ENCODE measurements around the gene KCTD2. TPM values are rescaled to one million over a fixed set of nuclear protein-coding genes. Genes with fewer than 3 reads are reported as not detected.

The KCTD2 gene
- total and polyA plus RNA-seq, 2 of the 13 experiments (the other 11 are each of a cell fraction or from before 2014, with no cell fraction given) = 28.3 to 32.6 TPM

DNA sequence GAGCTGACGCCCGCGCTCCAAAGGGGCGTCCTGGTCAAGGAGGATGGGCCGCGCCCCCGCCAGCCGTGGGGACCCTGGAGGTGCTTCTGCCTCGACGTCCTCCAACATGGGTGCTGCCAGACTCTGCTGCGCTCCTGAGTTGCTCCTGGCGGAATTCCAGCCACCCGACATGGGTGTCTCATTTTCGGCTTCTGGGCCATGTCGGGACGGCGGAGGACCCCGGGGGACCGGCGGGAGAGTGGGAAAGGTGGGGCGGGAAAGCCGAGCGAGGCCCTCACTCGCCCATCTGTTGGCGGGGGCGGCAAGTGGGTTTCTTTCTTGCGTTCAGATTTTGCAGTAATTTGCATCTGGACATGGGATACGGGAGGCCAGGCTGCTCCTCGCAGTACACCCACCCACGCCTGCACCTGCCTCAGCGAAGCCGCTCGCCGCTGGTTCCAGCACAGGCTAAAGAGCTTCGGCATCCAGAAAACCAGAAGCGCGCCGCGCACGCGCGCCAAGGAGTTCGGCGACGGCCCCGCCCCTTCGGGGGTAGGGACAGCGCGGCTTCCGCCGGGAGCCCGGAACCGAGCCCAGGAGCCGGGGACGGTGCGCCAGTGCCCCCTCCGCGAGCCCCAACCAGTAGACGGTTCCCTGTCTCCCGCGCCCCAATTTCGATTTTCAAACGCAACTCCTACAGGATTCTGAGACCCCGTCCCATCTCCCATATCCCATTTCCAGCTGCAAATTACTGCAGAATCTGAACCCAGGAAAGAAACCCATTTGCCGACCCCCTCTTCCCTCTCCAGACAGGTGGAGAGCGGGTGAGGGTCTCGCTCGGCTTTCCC is 62.6 kb downstream of the KCTD2 start, which contains the start of gene ARMC7:
Gene ARMC7, plus strand, starts transcription at position 563 of the 827 bp plus-strand sequence. CDS start 320 bp downstream, outside the sequence.
- WGBS (ENCODE audit: low lambda C conversion rate) = 1% methylated on average over 26 of the region's 68 CpGs
- H3K27ac ChIP-seq (ENCODE audit: extremely low read length, insufficient read depth, low read length) = no peak within 1 kb of the TSS
- no peaks in the 10 kb centered on the region for H4K20me1 ChIP-seq (ENCODE audit: insufficient read depth, low read length)
- H3K36me3 ChIP-seq (replicated peaks in 1 of 2; ENCODE audit: control insufficient read depth in 1 of 2, insufficient read depth in 2 of 2, low read length in 2 of 2) = no peaks in the 10 kb centered on the region; a peak in 1 of 5 replicates
- POLR2A ChIA-PET = interaction anchor here (0.5 to 2.0 kb wide), 28 partner anchors 8 to 152 kb away, joined by 3 to 14 read pairs (median 6); partner anchors contain the start of genes ATP5PD, CDR2L, GGA3 and JPT1
- peak; percentile 72 for FAIRE-seq
- intact Hi-C loops (cut with micrococcal nuclease; ENCODE audit: unreplicated experiment) (loop anchor here (5.0 kb wide), 3 partner anchors 37 to 303 kb away; no protein-coding TSS in a partner anchor), in situ Hi-C loops (cut with HindIII; ENCODE audit: extremely low pct_ligation_motif_present, low pct_unique_long_range_greater_than_20kb) (loop anchor here (5.0 kb wide), 1 partner anchor 303 kb away; no protein-coding TSS in a partner anchor)
- peak within 1 kb of the TSS; percentile 95 for H3K4me2 ChIP-seq (ENCODE audit: low read depth, low read length)
- H3K4me3 ChIP-seq (replicated peaks in 1 of 3; ENCODE audit: insufficient read depth in 1 of 3, low read depth in 2 of 3, low read length in 3 of 3) = peak within 1 kb of the TSS; percentile 69 to 87 (median 79)
- peak; percentile 81 for ATAC-seq
- peaks cover 0 to 3% of the 10 kb centered on the region in 2 experiments; a peak in 1 of 5 replicates for H3K27me3 ChIP-seq (ENCODE audit: control insufficient read depth in 1 of 2, insufficient read depth in 2 of 2, low read length in 2 of 2)
- H3K9ac ChIP-seq (ENCODE audit: insufficient read depth, low read depth, low read length) = peak within 1 kb of the TSS; percentile 71
- peaks cover 8% of the 10 kb centered on the region for H3K79me2 ChIP-seq (ENCODE audit: insufficient read depth, low read length)
- CTCF ChIA-PET (ENCODE audit: low intra/inter-chr PET ratio, low total read pairs) = interaction anchor here (1.6 kb wide), 1 partner anchor 40 kb away, joined by 6 read pairs; no protein-coding TSS in a partner anchor
- DNase-seq (ENCODE audit: low spot score) = peak; percentile 77
- peaks cover 51% of the 10 kb centered on the region for H3K4me1 ChIP-seq (ENCODE audit: insufficient read depth, low read length)
- peak within 1 kb of the TSS; percentile 82 for H2AFZ ChIP-seq (ENCODE audit: low read length)
- BruUV-seq (replicated peaks) = TSS peak; percentile 82
- H3K9me3 ChIP-seq (ENCODE audit: low read length) = no peaks in the 10 kb centered on the region
- TF ChIP-seq IKZF4 (CRISPR knock-in tag; IDR thresholded peaks at IDR 0.05; ENCODE audit: borderline replicate concordance, low read depth, not compliant biosample characterization) = peak; percentile 64
- TF ChIP-seq ZNF772 (CRISPR knock-in tag; IDR thresholded peaks at IDR 0.05) = peak; percentile 80
- peak; percentile 74 for TF ChIP-seq ZNF639 (CRISPR knock-in tag; conservative IDR thresholded peaks at IDR 0.05)
- TF ChIP-seq DNMT1 (CRISPR knock-in tag; IDR thresholded peaks at IDR 0.05) = no peak
- no peak for TF ChIP-seq NFYB (CRISPR knock-in tag; IDR thresholded peaks at IDR 0.05)
- peak; percentile 70; the same call in 1 of the 2 replicates for TF ChIP-seq ZNF292 (CRISPR knock-in tag; IDR thresholded peaks at IDR 0.05; ENCODE audit: borderline replicate concordance, low read depth)
- peak; percentile 30 for TF ChIP-seq SRSF1 (optimal IDR thresholded peaks at IDR 0.05; ENCODE audit: low read depth, low read length)
- TF ChIP-seq, protein P1, sequence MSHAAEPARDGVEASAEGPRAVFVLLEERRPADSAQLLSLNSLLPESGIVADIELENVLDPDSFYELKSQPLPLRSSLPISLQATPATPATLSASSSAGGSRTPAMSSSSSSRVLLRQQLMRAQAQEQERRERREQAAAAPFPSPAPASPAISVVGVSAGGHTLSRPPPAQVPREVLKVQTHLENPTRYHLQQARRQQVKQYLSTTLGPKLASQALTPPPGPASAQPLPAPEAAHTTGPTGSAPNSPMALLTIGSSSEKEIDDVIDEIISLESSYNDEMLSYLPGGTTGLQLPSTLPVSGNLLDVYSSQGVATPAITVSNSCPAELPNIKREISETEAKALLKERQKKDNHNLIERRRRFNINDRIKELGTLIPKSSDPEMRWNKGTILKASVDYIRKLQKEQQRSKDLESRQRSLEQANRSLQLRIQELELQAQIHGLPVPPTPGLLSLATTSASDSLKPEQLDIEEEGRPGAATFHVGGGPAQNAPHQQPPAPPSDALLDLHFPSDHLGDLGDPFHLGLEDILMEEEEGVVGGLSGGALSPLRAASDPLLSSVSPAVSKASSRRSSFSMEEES (CRISPR knock-in tag; IDR thresholded peaks at IDR 0.05) = 0 out of 2 replicates have a peak, but pooled peaks have one; percentile 16
- TF ChIP-seq ZNF33B (CRISPR knock-in tag; IDR thresholded peaks at IDR 0.05) = 0 out of 2 replicates have a peak, but pooled peaks have one; percentile 27
- TF ChIP-seq GABPA (IDR thresholded peaks at IDR 0.05; ENCODE audit: low read depth, low read length) = peak; percentile 76
- peak; percentile 78 for TF ChIP-seq GABPA (CRISPR knock-in tag; IDR thresholded peaks at IDR 0.05; ENCODE audit: low read depth)
- TF ChIP-seq RXRB (CRISPR knock-in tag; IDR thresholded peaks at IDR 0.05; ENCODE audit: borderline replicate concordance) = peak; percentile 35; the same call in 1 of the 2 replicates
- TF ChIP-seq ATF5 (CRISPR knock-in tag; IDR thresholded peaks at IDR 0.05; ENCODE audit: low read depth) = no peak
- TF ChIP-seq TARDBP (CRISPR knock-in tag; IDR thresholded peaks at IDR 0.05) = peak; percentile 33; the same call in 1 of the 2 replicates
- peak; percentile 32; the same call in 1 of the 2 replicates for TF ChIP-seq TEF (CRISPR knock-in tag; IDR thresholded peaks at IDR 0.05)
- no peak; the same call in 1 of the 2 replicates for TF ChIP-seq RNF2 (conservative IDR thresholded peaks at IDR 0.05; ENCODE audit: low read depth)
- TF ChIP-seq ETV5 (CRISPR knock-in tag; IDR thresholded peaks at IDR 0.05; ENCODE audit: borderline replicate concordance) = peak; percentile 80; the same call in 1 of the 2 replicates
- TF ChIP-seq TEAD3 (CRISPR knock-in tag; optimal IDR thresholded peaks at IDR 0.05; ENCODE audit: borderline replicate concordance) = peak; percentile 38

Data from HepG2 (cell line).